ENCODE data around the gene IL17REL.
A peak's percentile ranks its signal among the peaks of the same experiment; 100 is the strongest.

IL17REL gene

GRCh38 chr22:50020606-50021005, 8.0 kb upstream of the IL17REL start:
- DNase-seq, result no peak

GRCh38 chr22:50019316-50019715, 6.8 kb upstream of the IL17REL start:
- DNase-seq, result no peak

- no peak for DNase-seq
These were observed 6.2 kb upstream of the IL17REL start for GRCh38 chr22:50018608-50019285.

DNA sequence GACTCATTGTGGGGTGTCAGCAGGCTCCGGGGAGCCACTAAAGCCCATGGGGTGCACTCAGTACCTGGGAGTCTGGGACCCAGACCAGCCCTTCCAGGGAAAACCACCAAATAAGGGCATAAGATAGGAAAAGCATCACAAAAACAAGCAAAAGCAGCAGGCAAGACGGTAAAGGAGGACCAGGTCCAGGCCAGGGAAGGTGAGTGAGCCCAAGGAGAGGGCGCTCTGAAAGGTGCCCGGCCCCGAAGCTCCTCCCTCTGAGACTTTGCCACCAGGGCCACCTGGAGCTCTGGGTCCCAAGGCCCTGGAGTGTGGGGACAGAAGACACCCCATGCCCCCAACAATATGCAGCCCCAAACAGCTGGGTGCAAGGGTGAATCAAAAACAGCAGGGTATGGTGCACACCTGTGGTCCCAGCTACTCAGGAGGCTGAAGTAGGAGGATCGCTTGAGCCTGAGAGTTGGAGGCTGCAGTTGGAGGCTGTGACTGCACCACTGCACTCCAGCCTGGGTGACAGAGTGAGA, 5.2 kb upstream of the IL17REL start:
- no peak for DNase-seq

DNA sequence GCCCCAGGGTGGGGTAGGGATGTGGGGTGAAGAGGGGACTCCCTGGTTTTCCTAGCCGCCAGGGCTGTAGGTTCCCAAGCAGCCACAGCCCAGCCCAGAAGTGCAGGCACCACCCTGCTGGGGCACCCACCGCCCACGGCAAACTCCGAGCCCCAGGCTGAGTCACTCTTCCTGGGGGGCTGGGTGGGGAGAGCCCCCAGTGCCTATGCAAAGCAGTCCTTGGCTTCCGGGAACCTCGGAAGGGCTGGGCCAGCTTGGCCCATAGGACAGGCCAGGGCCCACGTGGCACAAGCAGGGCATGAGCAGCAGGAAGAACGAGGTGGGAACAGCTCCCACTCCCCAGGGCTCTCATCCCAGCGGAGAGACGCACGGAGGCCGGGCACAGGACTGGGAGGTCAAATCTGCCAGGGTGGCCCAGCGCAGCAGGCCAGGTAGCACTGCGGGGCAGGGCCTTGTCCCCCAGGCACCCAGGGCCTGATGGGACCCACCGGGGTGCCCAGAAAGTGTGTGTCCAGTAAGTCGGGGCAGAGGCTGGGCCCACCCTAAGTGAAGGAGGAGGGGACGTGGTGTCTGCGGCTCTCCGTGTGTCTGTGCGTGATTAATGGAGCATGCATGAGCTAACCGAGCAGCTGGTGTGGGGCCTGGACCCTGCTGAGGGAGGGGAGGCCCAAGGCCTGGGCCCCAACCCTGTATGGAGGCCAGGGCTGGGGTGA, 4.6 kb upstream of the IL17REL start:
- no peak for DNase-seq

GRCh38 chr22:50016308-50016987, 3.9 kb upstream of the IL17REL start:
- DNase-seq, result no peak

DNA sequence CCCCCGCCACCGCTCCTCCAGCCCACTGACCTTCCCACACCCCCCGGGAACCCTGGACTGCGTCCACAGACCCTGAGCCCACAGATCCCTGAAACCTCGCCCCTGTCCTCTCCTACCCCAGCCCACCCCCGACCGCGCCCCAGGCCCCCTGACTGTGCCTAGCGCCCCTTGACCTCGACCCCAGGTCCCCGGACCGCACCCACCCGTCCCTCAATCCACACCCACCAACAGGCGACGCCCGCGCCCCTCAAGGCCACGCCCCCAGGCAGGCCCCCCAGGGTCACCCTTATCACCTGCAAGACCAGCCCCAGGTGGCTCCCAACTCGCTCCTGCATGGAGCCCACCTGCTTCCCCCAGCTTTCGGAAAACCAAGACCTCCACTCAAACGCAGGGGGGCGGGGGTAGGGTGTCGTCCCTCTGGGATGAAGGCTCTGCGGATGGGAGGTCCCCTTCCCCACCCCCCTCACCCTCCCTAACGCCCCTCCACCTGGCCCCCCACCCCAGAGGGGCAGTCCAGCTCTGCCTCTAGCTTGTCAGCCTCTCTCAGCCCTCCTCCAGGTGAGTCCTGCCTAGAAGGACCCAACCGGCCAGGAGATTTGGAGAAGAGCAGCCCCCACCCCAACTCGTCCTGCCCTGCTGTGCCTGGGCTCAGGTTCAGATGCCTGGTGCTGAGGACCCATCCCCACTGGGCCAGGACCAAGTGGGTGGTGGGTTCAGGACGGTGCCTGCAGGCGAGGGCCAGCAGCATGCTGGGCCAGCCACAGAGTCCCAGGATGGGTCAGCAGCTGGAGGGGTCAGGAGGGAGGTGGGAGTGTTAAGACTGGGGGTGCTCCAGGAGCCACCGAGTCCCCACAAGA, 3.1 kb upstream of the IL17REL start:
- DNase-seq, result no peak

DNA sequence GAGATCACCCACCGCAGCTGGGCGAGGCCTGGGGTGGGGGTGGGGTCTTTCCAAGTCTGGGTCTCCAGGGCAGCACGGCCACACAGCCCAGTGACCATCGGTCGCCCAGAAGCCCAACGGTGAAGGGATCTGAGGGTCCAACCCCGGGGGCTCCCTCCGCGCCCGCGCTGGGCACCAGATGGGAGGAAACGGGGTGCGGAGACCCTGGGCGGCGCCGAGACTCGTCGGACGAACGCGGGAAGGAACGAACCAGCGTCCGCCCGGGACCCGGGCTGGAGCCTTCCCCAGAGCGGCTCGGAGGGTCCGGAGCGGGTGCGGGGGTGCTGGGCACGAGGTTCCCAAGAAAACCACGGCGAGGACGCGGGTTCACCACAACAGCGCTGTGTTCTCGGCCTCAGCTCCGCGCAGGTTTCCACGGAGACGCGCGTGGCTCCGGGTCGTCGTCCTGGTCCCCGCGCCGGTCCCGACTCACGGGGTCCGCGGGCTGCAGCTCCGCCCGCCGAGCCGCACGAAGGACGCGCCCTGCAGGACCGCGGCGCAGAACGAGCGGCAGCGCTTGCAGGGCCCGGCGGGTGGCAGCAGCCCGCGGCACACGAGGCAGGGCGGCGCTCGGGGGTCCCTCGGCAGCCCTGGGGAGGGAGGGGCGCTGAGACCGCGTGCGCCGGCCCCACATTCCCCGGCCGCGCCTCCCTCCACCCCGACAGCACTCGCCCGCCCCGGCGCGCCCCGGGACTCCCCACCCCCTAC, 2.3 kb upstream of the IL17REL start:
- DNase-seq, result no peak

DNA sequence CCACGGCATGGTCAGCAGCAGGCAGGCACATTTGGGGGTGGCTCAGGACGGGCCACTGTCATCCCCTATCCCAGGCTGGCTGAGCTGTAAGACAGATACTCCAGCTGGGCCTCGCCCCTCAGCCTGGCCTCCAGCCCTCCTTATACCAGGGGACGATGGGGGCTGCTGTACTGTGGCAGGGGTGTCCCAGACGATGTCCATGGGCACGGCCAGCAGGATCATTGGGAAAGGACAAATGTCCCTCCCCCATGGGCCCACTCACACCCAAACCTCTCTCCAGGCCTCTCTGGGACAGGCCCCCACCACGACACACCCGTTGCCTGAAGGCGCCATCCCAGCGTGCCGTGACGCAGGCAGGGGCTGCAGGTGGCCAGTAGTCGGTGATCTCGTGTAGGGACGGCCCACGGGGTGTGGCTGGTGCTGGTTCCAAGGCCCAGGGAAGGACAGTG, 1.5 kb upstream of the IL17REL start:
- DNase-seq, result no peak

DNA sequence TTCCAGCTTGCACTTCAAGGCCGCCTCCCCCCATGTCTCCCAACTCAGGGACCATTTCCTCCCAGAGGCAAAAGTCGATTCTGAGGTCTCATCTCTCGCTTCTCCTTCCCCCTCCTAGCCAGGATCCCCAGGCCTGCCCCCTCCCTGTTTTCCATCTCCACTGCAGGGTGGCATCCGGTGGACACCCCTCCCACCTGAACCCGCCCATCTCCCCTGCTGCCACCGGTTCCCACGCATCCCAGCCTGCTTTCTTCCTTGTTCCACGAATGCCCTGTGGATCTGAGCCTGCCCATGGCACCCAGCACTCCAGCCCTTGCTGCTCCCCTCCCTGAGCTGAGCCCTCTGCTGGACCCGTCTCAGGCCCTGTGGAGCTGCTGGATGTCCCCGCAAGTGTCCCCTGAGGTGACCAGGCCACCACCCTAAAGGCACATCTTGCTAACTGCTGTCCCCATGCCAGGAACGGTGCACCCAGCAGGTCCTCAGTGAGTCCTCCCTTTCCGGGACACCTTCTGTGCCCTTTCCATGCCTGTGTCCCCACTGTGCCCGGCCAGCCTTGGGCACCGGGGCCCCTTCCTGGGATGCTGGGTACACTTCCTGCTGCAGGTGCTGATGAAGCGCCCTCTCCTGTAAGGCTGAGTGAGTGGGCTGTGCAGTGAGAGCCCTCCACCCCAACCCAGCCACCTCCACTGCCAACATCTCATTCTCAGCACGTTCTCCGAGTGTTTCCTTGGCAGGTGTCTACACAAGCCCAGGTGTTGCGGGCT, 936 bp downstream of the IL17REL start:
- peak; percentile 23 for DNase-seq

DNA sequence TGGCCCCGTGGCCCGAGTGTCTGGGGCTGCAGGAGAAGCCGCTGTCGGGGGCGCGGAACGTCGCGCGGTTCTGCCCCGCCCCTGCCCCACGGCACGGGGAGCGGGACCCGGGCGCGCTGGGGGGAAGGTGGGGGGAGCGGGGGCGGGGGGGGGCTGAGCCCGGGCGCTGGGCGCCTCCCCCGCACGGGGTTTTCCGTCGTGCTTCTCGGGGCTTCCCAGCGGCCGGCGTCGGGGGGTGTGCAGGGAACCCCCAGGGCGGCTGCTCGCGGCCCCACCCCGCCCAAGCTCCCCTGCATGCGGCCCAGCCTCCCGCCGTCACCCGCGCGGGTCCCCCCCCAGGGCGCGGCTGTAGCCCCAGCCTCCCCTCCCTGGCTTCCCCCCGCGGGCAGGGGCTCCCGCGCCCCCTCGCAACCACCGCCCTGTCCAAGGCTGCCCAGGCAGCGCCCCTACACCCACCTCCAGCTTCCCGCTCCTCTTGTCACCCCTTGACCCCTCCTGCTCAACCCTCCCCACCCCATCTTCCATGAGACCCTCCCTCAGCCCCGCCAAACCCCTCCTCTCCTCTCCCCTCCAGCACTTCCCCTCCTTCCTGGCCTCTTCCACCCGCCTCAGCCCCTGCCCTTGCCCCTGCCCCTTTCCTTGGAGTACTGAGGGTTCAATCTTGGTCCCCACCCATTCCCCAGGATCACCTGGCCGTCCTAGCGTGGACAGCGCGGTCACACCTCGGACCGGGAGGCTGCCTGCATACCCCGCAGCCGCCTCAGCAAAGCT, 1.7 kb downstream of the IL17REL start:
- DNase-seq, result no peak

DNA sequence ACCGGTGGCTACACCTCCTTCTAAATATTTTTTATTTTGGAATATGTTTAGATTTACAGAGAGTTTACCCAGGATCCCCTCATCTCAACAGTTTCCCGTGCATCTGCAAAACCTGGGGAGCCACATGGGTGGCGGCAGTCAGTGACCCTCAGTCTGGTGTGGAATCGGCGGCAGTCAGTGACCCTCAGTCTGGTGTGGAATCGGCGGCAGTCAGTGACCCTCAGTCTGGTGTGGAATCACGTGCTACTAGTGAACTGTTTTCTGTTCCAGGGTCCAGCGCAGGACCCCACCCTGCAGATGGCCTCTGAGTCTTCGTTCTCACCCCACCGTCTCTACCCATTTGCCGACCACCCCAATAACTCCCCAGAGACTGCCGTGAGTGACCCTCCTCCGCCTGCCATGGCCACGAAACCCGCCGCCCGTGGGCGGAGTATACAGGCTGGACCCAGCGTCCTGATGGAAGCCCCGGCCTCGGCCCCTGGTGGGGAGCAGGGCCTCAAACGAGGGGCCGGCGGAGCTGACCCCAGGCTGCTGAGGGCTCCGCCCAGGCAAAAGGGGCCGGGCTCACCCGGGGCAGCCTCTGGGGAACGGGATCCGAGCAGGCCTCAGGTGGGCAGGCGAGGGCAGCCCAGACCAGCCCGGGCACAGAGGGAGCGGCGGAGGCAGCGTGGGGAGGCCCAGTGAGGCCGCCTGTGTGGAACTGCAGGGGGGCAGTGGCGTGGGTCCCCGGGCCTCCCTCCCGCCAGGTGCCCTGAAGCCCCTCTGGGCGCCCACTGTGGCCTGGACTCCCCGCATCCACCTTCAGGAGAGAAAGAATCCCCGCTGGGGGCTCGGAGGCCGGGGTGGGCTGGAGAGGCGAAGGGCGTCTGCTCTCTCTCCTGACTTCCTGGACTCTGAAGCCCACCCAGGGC, 2.5 kb downstream of the IL17REL start:
- DNase-seq, result no peak

GRCh38 chr22:50009251-50009650, 3.3 kb downstream of the IL17REL start:
- no peak for DNase-seq

DNA sequence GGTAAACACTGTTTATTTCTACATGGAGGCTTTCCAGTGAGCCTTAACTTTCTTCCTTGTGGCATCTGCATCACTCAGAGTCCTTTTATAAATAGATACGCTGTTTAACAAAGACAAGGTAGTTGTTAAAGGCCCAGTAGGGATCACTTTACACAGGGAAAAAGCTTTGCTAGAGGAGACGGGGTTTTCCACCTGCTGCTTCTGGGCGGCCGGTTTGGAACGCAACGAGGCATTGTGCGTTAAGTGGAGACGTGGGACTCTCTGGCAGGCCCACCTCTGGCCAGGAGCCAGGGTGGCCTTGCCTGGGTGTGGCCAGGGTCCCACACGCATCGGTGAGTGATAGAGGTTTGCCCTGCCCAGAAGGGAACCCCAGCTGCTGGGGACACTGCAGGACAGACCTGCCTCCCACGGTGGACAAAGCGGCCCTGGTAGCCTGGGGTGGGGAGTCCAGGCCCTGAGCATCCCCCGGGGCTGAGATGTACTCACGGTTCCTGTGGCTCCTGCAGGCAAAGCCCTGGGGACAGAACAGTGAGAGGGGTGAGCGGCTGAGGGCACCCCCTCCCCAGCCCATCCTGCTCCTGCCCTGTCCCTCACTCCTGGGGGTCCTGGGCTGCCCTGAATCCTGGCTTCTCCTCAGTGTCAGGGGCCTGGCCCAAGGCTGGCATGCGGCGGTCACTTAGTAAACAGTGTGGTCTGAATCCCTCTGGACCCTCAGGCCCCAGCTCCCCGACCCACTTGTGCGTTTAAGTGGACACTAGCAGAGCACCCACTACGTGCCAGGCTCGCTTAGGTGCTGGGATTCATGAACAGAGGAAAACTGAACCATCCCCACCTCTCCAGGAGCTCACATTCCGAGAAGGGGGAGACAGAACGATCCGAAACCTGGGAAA, 4.2 kb downstream of the IL17REL start:
- peak; percentile 87 for DNase-seq

- no peak for DNase-seq
These were observed 5.5 kb downstream of the IL17REL start for GRCh38 chr22:50007057-50007511.

- DNase-seq, result no peak
These were observed 7.6 kb downstream of the IL17REL start for GRCh38 chr22:50004918-50005317.

DNA sequence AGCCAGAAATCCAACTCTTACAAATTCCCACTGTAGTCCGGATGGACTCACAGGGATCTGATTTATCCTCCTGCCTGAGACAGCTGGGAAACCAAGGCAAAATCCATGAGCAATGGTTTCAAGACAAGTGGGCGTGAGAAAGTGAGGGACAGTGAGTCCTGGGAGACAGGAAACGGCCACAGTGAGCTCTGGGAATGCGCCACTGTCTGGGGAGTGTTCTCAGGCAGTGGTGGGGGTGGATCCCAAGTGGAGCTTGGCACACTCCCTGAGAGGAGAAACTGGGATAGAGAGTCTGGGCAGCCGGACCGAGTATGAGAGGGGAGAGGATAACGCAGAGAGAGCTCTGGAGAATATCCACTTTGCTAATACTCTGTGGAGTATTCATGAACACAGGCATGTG, 9.8 kb downstream of the IL17REL start:
- no peak for DNase-seq
